CD4-positive, alpha-beta T cell treated with Interleukin-10 for 1 hour (primary cell): Measurements from ENCODE around the gene UBE2L6.

Source experiments
- DNase-seq: peaks from one replicate; pipeline ENCODE4 v3.0.0-alpha.2; 2020

UBE2L6 gene

DNA sequence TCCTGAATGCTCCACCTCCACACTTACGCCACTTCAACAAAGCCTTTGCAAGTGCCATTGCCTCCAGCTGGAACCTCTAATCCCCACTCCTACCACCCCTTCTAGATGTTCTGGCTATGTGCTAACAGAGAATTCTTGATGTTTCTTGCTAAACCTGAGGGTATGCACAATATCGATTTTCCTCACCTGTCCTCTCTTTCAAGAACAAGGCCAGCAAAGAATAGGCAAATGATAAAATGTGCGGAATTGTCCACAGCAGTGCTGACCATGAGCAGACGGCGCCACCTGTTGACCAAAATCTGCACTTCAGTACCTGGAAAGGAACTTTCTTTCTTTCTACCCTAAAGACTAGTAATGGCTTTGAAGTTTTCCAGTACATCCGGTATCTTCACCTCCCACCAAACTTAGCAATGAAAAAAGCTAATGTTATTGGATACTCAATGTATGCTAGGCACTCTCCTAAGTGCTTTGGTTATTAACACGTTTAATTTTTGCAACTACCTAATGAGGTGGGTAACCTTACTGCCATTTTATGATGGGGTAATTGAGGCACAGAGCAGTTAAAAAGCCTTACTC, 40.3 kb downstream of the UBE2L6 start:
- peak; percentile 78 for DNase-seq

DNA sequence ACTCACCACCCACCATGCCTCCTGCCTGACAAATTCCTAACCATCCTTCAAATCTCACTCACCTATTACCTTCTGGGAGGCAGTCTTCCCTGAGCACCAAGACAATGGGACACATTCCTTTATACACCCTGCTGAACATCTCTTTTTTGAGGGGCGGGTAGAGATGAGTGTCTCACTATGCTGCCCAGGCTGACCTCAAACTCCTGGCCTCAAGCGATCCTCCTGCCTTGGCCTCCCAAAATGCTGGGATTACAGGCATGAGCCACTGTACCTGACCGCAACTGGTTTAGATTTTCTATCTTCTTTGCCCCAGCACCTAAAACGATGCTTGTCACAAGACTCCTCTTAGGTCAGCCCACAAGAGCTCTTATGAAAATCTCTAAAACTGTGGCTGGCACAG, 44.1 kb downstream of the UBE2L6 start:
- no peak for DNase-seq

DNA sequence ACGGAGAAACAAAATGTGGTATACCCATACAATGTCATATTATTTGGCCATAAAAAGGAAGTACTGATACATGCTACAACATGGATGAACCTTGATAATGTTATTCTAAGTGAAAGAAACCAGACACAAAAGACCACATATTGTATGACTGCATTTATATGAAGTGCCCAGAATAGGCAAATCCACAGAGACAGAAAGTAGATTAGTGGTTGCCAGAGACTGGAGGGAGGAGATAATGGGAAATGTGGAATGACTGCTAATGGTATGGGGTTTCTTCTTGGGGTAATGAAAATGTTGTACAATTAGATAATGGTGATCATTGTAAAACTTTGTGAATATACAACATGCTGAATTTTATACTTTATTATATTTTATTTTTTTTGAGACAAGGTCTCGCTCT, 46.4 kb downstream of the UBE2L6 start:
- no peak for DNase-seq

DNA sequence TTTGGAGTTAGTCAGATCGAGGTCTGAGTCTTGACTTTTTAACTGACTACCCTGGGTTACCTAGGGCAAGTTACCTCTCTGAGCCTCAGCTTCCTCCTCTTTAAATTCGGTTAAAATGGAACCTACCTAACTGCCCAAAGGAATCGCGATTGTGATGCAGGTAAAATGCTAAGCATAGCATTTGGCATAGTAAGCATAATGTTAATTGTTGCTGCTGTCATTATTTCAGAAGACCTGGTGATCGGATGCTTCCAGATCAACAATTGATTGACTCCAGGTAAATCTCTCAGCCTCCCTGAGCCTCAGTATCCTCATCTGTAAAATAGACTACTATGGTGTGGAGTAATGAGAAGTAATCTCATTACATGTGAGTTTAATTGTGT, 51.4 kb downstream of the UBE2L6 start:
- DNase-seq: no peak

DNA sequence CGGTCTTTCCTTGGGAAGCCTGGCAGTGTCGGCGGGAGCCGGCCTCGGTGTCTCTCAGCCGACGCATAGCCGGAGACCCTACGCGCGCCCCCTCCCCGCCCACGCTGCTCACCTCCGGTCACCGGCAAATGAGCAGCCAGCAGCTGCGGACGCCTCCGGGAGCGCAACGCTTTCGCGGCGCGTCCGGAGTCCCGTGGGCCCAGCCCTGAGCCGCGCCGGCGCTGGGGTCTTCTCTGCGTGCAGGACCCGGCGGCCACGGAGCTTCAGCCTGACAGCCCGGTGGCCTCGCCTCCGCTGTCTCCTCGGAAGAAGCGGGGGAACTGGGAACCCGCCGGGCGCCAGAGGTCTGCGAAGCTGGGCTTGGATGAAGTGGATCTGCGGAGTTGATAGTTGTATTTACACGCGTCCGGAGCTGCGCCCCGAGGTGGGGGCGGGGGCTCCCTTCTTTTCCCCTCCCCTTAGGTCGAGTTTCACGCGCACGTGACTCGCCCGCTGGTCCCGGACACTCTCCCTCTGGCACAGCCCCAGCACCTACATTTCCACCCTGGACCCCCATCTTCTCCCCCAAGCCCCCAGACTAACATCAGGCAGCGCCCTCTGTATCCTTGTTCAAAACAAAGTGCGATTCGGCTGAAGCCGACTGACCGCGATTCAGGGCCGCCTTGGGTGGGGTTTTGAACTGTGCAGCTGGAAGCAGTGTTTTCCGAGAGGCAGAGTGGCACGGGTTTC, 52.0 kb downstream of the UBE2L6 start, which contains the start of gene SLC43A1:
TSS of gene SLC43A1 (minus strand) at position 371 of the 729 bp plus-strand sequence. CDS start 1,591 bp downstream, outside the sequence.
- DNase-seq: peak; percentile 18

DNA sequence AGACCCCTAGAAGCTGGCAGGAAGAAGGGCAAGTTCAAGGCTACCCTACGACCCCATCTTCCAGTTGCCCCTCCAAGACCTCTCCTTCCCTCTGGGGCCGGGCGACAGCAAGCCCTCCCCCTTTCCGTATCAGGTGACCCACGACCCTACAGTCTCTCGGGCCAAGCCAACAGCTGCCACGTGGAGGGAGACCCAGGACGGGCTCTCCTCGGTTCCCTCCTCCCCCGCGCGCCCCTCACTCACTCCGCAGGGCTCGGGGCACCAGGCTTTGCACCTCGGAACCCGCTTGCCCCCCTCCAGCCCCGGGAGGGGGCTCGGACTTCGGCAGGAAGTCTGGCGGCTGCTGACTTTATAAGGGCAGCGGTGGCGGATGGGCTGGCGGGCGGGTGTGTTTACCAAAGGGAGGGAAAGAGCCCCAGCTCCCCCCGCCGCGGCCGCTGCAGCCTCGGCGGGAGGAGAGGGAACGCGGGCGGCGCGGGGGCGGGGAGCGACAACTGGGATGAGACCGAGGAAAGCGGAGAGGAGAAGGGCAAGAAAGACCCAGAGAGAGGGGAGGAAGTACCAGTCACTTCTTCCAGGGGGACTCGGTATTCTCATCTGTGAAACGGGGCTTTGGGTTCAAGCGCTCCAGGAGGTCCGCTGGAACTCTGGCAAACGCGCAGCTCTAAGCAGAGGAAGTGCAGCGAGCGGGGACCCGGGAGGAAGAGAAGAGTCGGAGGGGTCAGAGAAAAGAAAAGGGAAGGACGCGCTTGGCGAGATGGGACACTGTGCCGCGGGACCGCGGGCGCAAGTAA, 52.7 kb downstream of the UBE2L6 start:
- peak; percentile 44 for DNase-seq

DNA sequence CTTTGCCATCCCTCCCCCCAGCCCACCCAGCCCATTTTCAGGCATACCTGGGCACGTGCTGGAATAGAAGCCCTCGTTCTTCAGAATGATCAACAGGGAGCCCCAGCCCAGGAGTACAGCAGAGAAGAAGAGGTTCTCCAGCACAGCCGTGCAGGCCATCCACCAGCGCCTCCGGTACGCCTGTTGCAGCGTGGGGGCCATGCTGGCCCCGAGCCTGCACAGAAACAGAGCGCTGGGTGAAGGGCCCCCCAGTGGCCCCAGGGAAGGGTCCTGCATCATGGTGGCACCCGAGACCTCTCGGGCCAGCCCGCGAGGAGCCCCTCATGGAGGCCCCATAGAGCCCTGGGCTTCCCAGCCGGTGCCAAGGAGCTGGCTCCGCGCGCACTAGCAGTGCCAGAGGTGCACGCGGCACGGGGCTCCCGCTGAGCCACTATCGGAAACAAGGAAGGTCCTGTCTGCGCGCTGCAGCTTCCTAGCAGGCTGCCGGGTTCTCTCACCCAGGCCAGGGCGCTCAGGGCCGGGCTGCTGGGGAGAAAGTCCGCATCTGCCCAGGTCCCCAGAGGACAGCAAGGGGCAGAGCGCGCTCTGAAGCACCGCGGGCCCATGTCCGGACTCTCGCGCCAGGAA, 53.4 kb downstream of the UBE2L6 start:
- DNase-seq: peak; percentile 12

DNA sequence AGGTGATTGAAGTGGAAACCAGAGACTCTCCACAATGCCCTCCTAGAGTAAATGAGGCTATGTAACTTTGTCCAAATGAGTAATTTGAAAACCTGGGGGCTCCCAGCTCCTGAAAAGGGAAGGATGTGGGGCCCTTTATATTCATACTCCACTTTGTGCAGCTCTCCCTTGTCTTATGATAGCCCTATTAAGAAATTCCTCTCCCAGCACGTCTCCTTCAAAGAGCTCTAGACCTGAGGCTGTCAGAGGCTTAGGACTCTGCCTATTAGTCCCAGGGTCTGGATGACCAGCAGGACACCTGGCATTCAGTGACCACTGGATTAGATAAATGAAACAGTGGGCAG, 54.0 kb downstream of the UBE2L6 start:
- no peak for DNase-seq

DNA sequence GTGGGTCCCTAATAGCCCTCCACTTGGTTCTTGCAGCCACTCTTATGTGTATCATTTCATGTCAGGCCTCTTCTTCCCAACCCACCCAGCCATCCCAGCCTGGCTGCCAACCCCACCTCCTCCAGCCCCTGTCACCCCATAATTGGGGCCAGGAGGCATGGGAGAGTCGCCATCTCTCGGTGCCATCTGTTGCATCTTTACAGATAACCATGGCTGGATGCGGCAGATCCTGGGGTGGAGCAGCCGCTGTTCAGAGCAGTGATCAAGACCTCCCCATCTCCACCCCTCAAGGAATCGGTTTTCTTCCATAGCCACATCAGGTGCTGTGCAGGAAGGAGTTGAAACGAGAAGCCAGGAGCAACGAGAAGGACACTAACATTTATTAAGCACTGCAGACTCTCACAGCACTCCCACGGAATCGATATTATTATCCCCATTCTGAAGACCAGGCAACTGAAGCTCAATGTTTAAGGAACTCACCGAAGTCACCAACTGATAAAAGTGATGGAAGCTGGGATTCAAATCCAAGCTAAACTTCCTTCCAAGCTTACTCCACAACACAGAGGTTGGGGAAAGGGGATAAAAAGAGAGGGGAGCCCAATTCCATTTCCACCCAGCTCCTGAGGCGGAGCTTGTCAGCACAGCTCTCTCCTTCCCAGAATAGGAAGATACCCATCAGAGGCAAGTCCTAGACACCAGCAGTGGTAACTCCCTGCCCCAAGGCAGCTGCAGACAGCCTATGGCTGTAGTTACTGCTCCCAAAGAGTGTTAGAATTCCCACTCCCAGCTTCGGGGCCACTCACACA, 54.6 kb downstream of the UBE2L6 start:
- DNase-seq: no peak

DNA sequence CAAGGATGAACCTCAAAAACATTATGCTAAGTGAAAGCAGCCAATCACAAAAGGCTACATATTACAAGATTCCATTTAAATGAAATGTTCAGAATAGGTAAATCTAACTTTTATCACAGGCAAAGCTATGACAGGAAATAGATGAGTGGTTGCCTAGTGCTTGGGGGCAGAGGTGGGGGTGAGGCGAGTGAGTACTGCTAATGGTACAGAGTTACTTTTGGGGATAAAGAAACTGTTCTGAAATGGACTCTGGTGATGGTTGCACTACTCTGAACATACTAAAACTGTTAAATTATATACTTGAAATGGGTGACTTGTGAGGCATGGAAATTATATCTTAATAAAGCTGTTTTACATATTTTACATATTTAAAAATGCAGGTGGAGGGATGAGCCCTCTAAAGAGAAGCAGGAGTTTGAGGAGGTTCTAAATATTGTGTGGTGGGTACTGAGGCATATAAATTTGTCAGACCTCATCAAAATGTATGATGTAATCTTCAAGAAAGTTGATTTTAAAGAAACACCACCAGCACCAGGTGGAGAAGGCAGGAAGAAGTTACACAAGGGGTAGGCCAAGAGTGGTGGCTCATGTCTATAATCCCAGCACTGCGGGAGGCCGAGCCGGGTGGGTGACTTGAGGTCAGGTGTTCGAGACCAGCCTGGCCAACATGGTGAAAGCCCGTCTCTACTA, 55.6 kb downstream of the UBE2L6 start:
- DNase-seq: no peak

DNA sequence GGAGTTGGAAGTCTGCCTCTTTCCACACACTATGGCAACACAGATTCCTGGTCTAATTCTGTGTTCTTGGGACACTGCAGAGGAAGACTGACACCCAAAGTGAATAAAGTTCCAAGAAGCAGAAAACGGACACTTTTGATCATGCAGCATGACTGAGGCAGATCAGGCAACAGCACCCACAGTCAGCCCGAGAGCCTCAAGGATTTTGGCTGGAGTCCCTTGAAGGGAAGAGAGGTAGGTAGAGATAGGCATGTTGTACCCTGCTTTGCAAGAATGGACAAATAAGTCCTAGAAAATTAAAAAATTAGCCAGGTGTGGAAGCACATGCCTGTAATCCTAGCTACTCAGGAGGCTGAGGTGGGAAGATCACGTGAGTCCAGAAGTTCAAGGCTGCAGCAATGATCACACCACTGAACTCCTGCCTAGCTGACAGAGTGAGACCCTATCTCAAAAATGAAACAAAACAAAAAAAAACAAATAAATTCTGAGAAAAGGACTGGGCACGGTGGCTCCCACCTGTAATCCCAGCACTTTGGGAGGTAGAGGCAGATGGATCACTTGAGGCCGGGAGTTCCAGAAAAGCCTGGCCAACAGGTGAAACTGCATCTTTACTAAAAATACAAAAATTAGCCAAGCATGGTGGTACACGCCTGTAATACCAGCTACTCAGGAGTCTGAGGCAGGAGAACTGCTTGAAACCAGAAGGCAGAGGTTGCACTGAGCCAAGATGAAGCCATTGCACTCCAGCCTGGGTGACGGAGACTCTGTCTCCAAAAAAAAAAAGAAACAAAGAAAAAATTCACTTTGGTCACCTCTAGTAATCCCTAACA, 58.9 kb downstream of the UBE2L6 start:
- DNase-seq: no peak

DNA sequence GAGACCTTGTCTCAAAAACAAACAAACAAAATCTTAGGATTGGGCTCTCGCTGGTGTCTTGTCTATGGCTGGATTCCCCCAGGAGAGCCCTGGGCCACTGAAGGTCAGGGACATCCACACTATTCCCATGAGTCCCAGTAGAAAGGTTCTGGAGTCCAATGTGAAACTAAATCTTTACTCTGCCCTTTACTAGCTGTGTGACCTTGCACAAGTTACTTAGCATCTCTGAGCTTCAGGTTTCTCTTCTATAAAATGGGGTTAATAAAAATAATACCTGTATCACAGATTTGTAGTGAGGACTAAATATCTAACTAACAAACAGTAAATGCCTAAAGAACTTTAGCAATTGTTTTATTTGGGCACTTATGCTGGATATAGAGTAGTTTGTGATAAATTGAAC, 61.0 kb downstream of the UBE2L6 start:
- no peak for DNase-seq

DNA sequence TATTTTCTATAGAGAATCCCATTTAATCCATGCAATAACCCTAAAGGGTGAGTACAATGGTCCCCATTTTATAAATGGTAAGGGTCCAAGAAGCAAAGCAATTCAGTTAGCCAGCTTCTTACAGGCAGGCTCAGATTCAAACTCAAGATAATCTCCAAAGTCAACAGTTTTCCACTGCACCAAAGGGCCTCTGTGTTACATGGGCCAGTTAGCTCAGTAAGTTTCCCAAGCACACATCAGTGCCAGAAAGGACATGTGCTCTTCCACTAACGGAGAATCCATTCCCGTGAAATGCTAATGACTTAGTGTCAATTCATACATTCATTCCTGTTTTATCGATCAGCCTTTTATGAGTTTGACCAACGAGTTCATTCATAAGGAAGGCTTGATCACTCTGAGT, 63.0 kb downstream of the UBE2L6 start:
- DNase-seq: no peak

DNA sequence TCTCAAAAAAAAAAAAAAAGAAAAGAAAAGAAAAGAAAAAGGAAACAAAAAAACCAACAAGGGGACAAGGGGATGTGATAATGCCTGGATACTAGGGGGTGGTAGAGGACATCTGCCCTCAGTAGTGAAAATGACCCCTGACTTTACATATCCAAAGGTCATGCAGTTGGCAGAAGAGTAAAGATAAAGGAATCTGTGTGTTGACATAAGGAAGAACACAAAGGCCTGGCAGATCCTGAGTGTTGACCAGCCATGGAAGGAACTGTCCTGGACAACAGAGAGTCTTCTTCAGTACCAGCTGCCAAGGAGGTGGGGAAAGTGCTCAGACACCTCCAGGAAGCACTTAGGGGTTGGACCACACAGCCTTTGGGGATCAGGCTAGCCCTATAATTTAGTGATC, 64.6 kb downstream of the UBE2L6 start:
- DNase-seq: no peak

DNA sequence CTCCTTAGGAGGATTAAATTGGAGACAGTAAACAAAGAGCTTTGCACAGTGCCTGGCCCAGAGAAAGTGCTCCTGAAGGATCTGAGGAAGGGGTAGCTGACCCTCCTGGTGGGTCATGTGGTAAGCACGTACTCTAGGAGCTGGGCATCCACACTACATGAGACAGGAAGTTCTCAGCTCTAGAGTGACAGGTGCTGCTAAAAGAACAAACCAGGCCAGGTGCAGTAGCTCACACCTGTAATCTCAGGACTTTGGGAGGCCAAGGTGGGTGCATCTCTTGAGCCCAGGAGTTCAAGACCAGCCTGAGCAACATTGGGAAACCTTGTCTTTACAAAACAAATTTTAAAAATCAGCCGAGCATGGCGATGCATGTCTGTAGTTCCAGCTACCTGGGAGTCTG, 65.1 kb downstream of the UBE2L6 start:
- no peak for DNase-seq

DNA sequence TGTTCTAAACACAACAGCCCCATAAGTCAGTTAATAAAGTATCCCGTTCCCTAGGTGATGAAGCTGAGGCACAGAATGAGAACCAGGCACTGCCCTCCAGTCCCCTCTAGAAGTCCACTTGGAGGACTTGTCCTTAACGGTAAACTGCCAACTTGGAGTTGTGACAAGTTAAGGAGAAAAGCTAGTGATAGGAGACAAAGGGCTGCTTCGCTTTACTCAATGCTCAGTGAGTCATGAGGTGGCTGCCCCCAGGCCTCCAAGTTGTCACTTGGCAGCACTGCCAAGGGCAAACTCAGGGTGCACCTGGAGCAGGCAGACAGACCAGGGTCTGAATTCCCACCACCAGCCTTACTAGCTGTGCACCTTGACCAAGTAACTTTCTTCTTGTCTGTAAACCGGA, 65.5 kb downstream of the UBE2L6 start:
- DNase-seq: no peak
